HT1080 (cell line): ENCODE measurements around the gene MTMR10. TPM values are rescaled to one million over a fixed set of nuclear protein-coding genes. Genes with fewer than 3 reads are reported as not detected.
A peak's percentile ranks its signal among the peaks of the same experiment; 100 is the strongest.

Experiments used
- DNase-seq: peaks from one replicate; pipeline ENCODE4 v3.0.0-alpha.2; 2015; ENCODE audit warnings: low read depth
- small RNA-seq: library from RNA; depleted of rRNA; stranded (forward); fragments of <200 nt; gene quantifications from one replicate; pipeline ENCODE3, GENCODE V24; 2014
- total RNA-seq: library from RNA; depleted of rRNA; stranded (reverse); fragments of >200 nt; shearing (Covaris generic); gene quantifications from 2 replicates; pipeline ENCODE4 v1.2.3, GENCODE V29; 2014; rRNA removed

The MTMR10 gene
- total RNA-seq, 1 experiment from 2014 or later, result 12.6 TPM

DNA sequence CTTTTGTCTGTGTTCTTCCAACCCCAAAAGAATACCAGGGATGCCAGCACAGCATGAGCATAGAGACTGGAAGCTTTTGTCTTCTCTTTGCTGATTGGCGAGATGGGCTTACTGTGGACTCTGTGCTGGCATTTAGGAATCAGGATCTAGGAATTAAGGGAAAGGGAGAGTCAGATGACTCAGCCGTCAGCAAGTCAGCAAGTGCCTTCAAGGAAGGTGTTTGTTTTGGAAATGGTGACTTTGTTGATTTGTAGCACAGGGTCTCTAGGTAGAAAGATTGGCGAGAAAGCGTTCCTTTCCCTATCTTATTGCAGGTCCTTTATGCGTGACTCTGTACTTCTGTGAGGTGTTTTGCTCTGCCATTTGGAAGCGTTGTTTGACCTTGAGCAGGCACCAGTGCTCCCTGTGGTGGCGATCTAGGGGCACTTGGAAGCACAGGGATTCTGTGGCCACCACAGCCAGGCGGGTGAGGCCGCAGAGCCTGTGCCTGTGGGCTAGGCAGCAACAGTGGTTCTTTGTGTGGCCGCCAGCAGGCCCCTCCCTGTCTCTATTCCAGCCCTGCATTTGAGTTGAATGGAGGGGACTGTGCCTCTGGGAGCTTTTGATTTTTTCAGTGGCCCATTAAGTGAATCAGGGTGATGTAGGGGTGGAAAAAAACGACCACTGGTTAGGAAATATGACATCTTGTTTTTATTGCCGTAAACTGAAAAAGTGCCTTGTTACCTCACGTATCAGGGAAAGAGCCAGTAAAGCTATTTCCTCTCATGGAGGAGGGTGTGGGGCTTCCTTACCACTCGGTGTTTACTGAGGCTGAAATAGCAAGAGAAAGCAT lies 68.7 kb downstream of the MTMR10 start:
- DNase-seq, result peak; percentile 23

DNA sequence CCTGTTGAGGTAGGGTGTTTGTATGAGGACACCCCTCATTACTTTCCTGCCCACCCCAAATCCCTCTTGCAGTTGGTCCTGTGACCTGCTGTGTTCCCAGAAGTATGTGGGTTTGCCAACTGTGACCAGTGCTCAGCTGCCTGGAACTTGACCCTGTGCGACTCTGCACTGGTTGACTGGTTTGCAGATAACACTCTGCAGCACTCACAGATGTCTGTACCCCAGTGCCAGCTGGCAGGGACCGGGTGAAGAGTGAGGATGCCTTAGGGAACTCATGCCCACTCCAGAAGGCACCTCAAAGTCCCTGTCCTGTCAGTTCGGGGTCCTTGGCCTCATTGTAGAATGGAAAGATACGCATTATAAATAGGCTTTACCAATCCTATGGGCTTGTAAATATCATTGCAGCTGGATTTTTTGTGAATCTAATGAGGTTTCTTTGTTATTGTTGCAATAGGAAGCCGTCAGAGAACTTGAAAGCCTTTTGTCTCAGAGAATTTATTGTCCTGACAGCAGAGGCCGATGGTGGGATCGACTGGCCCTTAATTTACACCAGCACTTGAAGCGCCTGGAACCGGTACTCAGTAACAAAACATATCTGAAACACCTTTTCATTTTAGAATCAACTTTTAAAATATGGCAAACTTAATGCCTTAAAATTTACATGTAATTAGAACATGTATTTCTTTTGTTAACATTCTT lies 69.5 kb downstream of the MTMR10 start:
- no peak for DNase-seq

DNA sequence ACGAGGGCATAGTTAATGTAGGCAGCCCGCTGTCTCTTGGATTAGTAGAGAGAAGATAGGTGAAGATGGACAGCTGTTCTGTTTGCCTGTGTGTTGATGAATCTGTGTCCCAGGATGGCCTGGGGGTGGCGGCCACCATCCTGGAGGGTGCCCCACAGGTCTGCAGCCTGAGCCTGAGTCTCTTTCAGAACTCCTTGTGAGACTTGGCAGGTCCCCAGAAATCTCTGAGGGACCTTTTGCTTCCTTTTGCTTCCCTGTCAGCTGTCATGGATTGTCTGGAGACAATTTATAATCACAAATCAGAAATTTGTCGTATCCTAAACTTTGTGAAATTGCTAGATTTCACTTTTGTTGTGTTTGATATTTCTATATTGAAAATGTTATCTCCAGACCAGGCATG lies 70.3 kb downstream of the MTMR10 start:
- DNase-seq, result no peak

DNA sequence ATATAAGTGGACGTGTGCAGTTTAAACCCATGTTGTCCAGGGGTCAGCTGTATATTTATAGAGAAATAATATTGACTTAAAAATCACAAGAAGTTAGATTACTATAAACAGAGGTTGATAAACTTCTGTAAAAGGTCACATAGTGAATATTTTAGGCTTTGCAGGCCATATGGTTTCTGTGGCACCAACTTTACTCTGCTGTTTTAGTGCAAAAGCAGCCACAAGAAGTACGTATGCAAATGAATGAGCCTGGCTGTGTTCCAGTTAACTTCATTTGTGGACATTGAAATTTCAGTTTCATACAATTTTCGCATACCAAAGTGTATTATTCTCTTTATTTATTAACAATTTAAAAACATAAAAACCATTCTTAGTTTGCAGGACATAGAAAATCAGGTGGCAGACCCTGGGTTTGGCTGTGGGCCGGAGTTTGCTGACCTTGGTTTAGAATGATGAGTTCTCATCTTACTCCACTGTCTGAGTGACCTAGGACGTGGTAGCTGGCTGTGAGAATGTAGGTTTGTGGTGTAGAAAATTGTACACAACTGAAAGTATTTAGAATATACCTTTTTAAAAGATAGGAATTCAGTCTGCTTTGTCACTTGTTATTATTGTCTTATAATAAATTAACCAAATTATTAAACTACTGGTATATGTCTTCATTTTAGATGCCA lies 71.4 kb downstream of the MTMR10 start:
- no peak for DNase-seq

DNA sequence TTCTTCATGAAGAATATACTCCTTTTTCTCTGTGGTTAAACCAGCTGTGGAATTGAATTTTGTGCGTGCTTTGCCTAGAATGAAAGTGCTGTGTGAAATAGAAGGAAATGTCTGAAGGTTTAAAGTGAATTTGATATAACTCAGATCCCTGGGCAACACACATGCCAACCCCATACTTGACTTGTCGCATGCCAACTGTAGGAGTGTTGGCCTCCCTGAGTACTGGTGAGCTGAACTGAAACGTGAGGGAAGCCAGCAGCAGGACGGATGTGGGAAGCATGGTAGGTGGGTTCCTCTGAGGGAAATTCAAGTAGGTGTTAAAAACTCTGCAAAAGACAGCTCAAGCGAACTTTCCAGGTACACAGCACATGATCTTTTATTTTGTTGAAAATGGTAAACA lies 73.1 kb downstream of the MTMR10 start:
- no peak for DNase-seq

DNA sequence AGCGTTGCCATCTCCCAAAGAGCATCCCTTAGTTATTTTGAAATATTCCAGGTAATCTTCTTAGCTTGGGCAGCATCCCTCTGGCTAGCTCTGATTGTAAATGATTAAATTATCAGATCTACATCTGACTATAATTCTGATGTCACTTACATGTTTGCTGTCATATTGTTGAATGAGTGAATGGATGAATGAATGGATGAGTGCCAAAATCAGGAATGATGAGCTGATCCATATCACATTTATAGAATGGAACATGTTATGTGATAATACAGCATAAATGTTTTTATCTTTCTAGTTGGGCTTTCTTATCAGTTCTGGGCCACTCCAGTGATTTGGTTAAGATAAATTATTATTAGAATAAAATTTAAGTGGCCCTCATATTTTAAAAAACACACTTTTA lies 73.8 kb downstream of the MTMR10 start:
- no peak for DNase-seq

DNA sequence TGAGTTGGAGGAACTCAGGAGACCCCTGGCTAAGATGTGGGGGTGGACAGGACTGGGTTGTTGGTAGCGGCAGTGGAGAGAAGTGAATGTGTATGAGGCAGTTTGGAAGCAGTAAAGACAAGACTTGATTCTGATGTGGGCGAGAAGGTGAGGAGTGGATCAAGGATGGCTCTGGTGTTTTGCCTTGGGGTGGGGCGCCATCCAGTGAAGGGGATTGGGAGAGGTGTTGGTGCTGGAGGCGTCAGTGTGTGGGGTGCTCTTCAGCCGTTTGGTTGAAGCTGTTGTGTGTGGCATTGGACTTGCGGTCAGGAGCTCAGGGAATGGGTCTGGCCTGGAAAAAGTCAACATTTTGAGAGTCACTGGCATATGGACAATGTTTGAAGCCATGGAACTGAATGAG lies 74.4 kb downstream of the MTMR10 start:
- DNase-seq, result no peak

DNA sequence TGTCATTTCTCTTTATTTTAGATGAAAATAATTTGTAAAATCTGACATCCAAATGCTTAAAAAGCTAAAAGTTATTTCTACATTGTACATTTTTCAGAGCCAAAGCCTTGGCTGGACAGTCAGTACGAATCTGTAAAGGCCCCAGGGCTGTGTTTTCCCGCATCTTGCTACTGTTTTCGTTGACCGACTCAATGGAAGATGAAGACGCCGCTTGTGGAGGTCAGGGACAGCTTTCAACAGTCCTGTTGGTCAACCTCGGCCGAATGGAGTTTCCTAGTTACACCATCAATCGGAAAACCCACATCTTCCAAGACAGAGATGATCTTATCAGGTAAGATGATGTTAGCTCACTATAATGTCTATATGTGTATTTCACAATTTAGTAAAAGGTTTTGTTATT lies 77.7 kb downstream of the MTMR10 start:
- DNase-seq, result no peak

DNA sequence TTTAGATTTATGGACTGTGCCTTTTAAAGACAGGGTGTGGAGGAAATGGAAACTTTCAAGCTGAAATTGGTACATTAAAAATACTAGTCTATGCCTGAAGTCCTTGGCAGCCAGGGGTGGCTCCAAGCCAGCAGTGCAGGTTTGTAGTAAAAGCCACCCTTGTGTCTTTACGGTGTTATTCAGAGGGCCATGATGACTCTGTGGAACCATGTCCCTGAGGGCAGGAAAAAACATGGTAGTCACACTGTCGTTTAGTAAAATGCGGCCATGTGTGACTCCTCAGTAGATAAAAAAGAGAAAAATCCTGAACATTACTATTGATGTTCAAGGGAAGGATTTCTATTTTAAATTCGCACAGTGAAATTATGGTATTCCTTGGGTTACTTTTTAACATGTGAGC lies 85.1 kb downstream of the MTMR10 start:
- DNase-seq, result no peak

DNA sequence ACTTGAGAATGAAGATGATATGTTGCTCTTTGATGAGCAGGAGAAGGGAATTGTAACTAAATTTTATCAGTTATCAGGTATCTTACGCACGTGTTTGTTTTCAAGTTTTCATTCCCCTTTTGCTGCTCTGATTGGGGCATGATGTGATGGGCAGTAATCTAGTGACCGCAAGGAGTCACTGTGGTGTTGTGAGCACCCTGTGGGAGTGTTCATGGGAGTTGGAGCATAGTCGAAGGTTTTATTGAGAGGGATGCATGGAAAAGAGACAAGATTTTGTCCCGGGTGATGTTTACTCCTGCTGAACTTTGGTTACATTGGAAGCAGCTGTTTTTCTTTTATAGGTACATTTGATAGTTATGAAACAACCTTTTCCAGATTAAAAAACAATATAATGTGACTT lies 85.6 kb downstream of the MTMR10 start:
- DNase-seq, result no peak

DNA sequence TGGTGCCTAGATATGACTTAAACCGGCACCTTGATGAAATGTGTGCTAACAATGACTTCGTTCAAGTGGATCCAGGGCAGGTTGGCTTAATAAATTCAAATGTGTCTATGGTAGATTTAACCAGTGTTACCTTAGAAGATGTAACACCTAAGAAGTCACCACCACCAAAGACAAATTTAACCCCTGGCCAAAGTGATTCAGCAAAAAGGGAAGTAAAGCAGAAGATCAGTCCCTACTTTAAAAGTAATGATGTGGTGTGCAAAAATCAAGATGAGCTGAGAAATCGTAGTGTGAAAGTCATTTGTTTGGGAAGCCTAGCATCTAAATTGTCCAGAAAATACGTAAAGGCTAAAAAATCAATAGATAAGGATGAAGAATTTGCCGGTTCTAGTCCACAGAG lies 86.6 kb downstream of the MTMR10 start:
- DNase-seq, result no peak

DNA sequence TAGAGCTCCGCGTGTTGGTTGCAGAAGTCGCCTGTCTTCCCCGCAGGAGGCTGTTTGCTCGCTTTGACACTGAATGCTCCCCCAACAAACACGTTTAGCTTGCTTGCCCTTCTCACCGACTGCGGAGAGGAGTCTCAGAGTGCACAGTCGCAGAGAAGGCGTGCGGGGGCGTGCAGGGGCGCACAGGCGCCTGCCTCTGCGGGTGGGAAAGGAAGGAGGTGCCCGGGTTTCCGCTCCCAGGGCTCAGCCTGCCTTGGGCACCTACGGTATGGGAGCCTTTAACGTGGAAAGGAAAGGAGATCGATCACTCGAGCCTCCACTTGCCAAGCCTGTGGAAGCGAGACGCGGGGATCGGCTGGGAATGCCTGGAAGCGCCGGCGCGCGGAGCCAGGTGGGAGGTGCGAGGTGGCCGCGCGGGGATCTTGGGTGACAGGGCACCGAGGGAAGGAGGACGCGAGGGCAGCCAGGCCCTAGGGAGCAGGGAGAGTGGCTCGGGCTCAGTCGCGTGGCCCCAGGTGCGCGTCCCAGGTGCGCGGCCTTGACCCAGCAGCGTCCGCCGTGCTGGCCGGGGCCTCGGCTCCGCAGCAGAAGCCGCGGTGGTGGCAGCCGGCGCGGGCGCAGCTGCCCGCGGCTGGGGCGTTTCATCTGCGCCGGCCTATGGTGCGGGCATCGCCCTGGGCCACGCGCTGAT lies 87.8 kb downstream of the MTMR10 start, which contains the start of gene FAN1:
FAN1 (plus strand) TSS at position 419 of the 691 bp plus-strand sequence. CDS start 749 bp downstream, outside the sequence.
- DNase-seq, result peak; percentile 84

DNA sequence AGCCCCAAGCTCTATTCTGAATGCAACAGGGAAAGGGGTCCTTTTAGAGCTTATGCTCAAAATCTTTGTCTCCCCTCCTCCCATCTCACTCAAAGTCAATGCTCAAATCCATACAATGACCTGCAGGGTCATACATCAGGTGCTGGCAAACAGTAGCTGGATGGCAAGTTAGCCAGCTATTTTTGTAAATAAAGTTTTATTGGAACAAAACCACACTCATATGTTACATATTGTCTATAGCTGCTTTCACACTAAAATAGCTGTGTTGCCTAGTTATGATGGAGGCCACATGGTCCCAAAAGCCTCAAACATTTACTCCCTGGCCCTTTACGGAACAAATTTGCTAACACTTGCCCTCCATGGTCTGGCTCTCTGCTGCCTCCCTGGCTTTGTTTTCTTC lies 89.5 kb downstream of the MTMR10 start:
- no peak for DNase-seq

DNA sequence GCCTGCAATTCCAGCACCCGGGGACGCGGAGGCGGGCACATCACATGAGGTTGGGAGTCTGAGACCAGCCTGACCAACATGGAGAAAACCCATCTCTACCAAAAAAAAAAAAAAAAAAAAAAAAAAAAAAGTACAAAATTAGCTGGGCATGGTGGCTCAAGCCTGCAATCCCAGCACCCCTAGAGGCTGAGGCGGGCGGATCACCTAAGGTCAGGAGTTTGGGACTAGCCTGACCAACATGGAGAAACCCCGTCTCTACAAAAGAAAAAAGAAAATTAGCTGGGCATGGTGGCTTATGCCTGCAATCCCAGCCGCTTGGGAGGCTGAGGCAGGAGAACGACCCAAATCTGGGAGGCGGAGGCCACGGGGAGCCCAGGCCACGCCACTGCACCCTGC lies 95.2 kb downstream of the MTMR10 start:
- DNase-seq, result no peak

DNA sequence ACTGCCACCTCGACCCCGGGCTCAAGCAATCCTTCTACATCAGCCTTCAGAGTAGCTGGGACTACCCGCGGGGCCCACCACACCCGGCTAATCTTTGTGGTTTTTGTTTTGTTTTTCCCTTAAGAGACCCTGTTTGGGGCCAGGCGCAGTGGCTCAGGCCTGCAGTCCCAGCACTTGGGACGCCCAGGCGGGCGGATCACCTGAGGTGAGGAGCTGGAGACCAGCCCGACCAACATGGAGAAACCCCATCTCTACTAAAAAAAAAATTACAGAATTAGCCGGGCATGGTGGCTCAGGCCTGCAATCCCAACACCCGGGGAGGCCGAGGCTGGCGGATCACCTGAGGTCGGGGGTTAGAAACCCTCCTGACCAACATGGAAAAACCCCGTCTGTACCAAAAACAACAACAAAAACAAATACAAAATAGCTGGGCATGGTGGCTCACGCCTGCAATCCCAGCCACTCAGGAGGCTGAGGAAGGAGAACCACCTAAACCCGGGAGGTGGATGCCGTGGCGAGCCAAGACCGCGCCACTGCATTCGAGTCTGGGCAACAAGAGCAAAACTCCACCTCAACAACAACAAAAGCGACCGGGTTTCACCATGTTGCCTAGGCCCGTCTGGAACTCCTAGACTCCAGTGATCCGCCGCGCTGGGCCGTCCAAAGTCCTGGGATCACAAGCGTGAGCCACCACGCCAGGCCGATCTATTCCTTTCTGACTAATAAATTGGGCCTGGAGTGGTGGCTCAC lies 95.8 kb downstream of the MTMR10 start:
- DNase-seq, result no peak

DNA sequence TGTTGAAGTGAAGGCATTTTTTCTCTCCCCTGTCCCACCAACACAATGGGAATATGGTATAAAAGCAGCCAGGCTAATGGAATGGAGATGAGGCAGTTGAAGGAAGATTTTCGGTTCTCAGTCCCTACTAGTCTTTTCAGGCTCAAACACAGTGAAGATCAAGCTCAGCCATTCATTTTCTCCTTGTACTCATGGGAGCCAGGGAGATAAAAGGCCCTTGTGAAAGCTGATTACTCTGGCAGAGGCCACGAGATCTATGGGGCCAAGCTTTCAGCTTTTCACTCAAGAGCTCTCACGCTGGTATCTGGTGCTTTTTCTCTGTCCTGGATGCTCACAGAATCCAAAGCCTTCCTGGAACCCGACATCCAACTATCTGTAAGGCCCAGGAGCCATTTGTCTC lies 102.2 kb downstream of the MTMR10 start:
- DNase-seq, result no peak

Small RNAs within 50 kb of the gene (small RNA-seq; reads per million reads assigned to genes)
- gene RNU6-466P, result not detected

Other genes with a start within 250 kb of the MTMR10 start
- gene FAN1, start 87.7 kb downstream of the MTMR10 start, total RNA-seq, result 11.9 and 14.7 TPM in 2 replicates
- 0.03 TPM in 1 of 2 replicates, not detected in the other for gene TRPM1, start 110.1 kb upstream of the MTMR10 start, total RNA-seq